NCI-H748 (cell line): ENCODE results near the gene CDH23.

Source experiments
- DNase-seq: peaks from one replicate; lab custom pipeline; 2025; ENCODE audit not compliant: unreplicated experiment; lab: John Stamatoyannopoulos, UW

Gene CDH23

DNA sequence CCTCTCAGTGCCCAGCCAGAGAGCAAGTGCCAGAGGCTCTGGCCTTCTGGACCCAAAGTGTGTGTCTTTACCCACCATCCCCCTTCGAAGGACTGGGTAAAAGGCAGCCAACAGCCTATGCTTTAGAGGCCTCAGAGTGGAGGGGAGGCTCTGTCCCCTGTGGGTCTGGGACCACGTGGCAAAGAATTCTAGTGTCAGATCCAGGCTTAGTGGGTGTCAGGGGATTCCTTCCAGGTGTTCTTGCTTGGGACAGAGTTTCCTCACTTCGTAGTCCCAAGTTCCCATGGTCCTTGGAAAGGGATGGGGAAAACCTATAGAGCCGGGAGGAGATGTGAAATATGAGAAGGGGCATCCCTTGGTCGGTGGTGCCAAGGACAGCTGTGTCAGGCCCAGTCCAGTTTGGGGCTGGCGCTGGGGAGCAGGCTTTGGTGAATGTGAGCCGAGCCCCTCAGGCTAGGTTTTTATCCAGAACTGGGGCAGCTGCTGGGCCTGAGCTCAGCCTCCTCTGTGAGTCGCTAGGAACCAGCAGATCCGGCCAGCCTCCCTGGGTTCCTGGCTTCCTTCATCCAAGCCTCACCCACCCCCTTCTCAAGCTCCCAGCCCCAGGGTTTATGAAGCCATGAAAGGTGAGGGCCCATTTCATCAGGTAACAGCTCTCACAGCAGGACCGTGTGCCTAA lies 251.7 kb downstream of the CDH23 start:
- no peak for DNase-seq

DNA sequence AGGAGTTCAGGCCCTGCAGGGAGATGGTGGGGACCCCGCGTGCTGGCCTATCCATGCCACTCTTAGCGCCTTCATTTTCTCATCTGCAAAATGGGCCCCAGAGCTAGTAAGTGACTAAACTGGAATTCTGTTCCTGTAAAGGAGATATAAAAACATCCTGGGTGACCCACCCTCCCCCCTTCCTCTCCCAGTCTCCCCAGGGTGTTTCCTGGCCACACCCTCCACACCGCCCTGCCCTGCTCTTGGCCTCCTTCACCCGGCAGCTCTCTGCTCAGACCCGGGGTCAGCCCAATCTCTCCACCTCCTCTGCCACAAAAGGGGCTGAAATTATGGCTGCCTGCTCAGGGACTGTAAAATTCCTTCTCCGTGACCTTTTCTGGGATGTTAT lies 252.2 kb downstream of the CDH23 start:
- DNase-seq, result no peak

DNA sequence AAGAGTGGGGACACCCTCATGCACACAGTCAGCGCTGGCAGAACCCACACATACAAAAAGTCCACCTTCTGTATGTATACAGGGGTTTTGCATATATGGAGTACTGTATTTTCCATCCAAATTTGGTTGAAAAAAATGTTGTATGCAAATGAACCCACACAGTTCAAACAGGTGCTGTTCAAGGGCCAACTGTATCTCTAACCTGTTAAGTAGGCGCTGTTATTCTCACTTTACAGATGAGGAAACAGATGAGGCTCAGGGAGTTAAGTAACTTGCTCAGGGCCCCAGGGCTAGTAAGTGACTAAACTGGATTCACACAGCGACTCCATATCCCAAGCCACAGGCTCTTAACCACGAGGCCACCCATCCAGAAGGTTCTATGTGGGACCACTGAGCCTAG lies 252.9 kb downstream of the CDH23 start:
- no peak for DNase-seq

- DNase-seq, result no peak
Observed at GRCh38 chr10:71650397-71650796, 253.7 kb downstream of the CDH23 start.

GRCh38 chr10:71651428-71651827 lies 254.7 kb downstream of the CDH23 start:
- no peak for DNase-seq

DNA sequence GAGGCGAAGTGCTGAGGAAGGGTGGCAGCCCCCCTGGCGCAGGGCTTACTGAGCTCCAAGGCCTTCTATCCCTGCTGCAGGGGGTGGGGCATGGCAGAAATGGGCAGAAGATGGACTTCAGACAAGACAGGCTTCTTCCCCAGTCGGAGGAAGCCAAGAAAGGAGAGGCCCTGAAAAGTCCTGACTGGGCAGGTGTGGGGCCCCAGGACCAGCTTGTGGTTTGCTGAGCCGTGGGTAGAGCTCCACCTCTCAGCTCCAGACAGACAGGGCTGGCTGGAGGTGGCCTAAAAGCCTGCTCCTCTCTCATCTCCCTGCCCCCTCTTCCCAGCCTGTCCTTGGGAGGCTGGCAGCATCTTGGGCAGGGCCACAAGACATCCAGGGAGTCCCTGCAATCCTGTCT lies 255.2 kb downstream of the CDH23 start:
- DNase-seq, result no peak

- DNase-seq, result no peak
Observed at GRCh38 chr10:71653044-71653443, 256.3 kb downstream of the CDH23 start.

DNA sequence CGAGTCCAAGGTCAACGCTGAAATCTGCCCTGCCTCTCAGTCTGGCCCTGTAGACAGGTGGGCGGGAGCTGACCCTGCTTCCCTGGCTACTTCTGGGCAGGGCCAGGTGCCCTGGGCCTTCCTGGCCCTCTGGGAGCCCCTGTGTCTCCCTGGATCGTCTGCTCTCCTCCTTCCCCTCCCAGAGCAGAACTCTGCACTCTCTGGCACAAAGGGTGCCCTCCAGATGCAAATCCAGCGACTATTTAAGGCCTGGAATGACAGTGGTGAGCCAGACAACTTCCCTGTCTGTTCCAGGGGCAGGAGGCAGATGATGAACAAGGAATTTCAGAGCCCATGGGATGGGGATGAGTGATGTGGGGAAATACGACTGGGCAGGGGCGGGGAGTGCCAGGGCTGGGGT lies 259.5 kb downstream of the CDH23 start:
- no peak for DNase-seq

DNA sequence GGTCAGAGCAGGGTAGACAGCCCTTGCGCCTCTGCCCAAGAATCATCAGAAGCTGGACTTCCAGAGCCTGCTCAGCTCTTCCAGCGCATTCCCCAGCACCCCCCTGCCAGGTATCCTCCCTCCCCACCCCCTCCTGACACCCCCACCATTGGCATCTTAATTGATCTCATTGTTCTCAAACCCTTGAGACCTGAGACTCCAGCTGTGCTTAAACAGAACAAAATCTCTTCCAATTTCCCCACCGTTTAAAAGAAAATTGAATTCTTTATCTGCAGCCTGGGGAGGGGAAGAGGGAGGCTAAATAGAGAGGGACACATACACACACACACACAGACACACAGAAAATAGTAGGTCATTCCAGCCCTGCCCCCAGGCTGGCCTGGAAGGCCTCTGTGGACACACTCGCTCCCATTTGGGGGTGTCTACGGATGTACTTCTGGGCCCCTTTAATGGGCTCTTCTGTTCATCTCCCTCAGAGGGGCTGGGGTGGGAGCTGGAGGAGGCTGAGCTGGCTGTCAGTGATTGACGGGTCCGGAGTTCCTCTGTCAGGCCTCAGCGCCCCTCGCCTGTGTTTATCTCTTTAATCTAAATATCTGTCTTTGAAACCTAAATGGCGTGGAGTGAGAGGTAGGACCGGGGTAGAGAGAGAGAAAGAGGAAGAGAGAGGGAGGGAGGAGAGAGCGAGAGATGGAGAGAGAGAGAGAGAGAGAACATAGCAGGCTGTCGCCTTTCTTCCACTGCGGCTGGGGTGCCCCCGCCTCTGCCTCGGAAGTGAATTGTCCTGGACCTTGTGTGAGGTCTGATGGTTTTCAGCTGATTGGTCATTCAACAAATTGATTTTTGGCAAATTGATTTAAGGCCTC lies 261.1 kb downstream of the CDH23 start:
- no peak for DNase-seq

DNA sequence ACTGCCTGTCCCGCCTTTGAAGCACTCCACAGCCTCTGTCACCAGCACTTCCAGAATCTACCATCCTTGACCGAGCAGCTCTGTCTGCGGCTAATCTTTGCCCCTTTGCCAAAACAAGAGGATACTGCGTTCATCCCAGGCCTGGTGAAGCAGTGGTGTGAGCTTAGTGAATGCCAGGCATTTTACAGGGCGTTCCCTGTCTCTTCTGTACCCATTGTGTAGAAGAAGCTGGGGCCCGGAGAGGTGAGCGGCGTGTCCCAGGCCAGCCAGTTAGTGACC lies 261.7 kb downstream of the CDH23 start:
- DNase-seq, result no peak

DNA sequence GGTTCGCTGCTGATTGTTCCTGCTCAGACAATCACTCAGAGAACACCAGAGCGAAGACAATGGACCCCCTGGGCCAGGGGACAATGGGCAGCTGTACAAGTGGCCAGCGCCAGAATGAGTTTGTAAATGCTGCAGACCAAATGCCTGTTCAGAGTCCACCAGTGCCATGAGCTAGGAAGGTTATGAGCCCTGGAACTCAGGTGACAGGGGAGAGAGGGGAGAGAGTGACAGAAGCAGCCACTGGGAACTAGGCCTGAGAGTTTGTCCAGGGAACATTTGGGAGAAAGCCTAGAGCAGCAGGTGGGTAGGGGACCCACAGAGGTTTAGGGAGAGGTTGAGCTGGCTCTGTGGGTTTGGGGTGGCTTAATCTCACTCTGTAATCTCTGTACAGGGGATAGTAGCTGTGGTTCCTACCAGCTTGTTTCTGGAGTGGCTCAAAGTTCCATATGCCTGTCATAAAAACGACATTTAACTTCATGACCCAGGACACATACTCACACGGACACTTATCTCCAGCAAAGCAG lies 262.5 kb downstream of the CDH23 start:
- DNase-seq, result peak; percentile 11

DNA sequence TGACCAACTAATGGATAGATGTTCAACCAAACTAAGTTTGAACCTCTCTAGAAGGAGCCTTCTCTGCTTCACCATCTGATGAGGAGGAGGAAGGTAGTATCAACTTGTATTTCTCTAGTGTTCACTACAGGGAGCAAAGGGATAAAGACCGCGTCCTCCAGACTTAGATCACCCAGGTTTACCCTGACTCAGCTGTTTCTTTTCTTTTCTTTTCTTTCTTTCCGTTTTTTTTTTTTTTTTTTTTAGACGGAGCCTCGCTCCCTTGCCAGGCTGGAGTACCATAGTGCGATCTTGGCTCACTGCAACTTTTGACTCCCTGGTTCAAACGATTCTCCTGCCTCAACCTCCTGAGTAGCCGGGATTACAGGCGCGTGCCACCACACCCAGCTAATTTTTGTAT lies 263.0 kb downstream of the CDH23 start:
- DNase-seq, result no peak

- DNase-seq, result no peak
Observed at GRCh38 chr10:71660313-71660712, 263.6 kb downstream of the CDH23 start.

- DNase-seq, result no peak
Observed at GRCh38 chr10:71661060-71661622, 264.4 kb downstream of the CDH23 start.

DNA sequence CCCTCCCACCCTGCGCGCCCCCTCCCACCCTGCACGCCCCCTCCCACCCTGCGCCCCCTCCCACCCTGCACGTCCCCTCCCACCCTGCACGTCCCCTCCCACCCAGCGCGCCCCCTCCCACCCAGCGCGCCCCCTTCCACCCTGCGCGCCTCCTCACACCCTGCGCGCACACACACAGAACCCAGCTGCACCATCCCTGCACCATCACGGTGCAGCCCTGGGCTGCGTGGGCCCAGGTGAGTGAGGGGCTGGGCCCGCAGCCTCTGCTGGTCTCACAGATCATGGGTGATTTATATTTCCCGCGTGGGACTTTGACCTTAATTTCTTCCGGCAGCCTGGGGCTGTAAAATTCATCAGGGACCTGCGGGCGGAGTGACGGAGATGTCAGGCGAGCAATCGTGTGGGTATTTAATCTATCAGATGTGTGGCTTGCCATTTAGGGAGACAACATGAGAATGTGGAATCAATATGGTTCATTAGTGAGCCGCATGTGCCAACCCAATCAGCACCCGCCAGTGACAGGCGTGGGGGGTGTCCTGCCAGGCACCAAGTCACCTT lies 265.1 kb downstream of the CDH23 start:
- no peak for DNase-seq

DNA sequence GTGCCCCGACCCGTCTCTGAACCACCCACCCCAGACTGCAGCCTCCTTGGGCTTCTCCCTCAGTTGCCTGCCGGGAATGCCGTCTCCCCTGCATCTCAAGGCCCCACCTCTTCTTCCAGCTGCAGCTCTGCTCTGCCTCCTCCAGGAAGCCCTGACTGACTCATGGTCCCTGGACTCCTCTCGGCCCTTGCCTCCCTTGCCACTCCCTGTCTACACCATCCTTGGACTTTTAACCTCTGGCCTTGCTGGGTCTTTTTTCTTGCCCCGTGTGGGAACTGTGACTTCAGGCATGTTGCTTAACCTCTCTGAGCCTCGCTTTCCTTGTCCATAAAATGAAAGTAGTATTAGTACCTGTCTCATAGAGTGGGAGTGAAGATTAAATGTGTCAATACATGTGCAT lies 266.6 kb downstream of the CDH23 start:
- DNase-seq, result no peak

- DNase-seq, result no peak
Observed at GRCh38 chr10:71664585-71664984, 267.9 kb downstream of the CDH23 start.

DNA sequence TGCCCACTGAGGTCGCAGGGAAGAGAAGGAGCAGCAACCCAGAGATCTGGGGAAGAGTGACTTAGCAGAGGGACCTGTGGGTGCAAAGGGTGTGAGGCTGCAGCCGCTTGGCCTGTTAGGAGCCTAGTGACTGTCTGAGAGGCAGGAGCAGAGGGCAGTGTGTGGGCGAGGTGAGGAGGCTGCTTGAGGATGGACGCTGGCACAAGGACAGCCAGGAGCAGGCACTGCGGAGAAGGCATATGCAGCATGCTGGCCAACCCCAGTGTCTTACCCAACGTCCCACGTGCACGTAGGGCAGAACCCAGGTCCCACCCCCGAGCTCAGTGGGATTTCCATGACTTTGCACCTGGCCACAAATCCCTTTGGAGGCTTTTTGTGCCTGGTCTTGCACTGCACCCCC lies 268.7 kb downstream of the CDH23 start:
- no peak for DNase-seq

DNA sequence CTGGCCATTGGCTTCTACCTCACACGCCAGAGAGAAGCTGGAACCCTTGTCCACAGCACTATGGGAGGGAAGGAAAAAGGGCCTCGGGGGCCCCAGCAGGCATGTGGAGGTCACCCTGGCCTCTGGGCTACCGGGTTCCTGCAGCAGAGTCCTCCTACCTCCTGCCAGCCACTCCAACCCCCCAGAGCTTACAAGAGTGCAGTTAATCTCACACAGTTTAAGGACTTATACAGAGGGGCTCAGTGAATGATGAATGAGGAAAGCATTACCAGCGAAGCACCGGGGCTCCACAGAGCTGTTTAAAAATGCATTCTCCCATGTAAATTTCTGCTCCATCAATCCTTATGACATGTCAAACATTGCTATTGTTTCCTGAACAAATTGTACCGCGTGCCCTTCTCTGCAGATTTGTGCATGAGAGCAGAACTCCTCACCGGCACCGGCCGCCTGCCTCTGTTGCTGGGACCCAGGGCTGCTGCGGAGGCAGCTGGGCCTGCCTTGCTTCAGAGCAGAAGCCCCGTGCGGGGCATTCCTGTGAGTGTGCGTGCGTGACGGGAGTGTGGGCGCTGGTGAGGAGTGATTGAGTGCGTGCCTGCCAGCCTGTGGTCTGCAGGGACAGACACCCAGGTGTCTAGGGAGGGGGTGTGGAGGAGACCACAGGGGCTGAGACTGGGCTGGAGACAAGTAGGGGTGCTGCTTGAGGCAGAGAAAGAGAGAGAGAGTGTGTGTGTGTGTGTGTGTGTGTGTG lies 270.1 kb downstream of the CDH23 start:
- DNase-seq, result no peak

DNA sequence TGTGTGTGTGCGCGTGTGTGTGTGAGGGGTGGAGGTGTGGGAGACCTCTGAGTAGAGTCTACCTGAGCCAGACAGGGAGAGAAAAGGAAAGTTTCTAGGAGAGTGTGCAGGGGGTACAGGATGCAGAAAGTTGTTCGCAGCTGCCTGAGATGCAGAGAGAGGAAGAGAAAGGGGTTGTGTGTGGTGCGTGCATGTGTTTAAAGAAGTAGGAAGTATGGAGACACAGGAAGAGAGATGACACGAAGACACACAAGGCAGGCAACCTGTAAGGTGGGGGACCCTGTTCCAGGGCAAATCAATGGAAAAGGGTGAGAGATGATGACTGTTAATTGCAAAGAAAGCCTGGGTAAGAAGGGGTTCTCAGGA lies 270.6 kb downstream of the CDH23 start:
- no peak for DNase-seq
